GM23248 (cell line): ENCODE measurements around the gene PNLDC1. TPM values are rescaled to one million over a fixed set of nuclear protein-coding genes. Genes with fewer than 3 reads are reported as not detected.

Experiments used
- DNase-seq: peaks from one replicate; pipeline ENCODE4 v3.0.0-alpha.2; 2015
- H2AFZ ChIP-seq: fragments of 200-600 bp; sonication (generic); 2 replicates; pipeline ENCODE4 v1.6.1; 2016; ENCODE audit warnings: antibody characterized with exemption
- H3F3A ChIP-seq: fragments of 200-600 bp; sonication (generic); 2 replicates; pipeline ENCODE4 v1.6.1; 2016; ENCODE audit warnings: mild to moderate bottlenecking, antibody characterized with exemption, mixed run types; ENCODE audit not compliant: insufficient read depth
- H3K27ac ChIP-seq: fragments of 200-600 bp; sonication (generic); 2 replicates; pipeline ENCODE4 v1.5.1; 2016; ENCODE audit warnings: mild to moderate bottlenecking
- H3K27me3 ChIP-seq: fragments of 200-600 bp; sonication (generic); replicated peaks from 2 replicates; pipeline ENCODE4 v1.6.1; 2016; ENCODE audit warnings: mild to moderate bottlenecking; ENCODE audit not compliant: insufficient read depth
- H3K36me3 ChIP-seq: fragments of 200-600 bp; sonication (generic); 2 replicates; pipeline ENCODE4 v1.6.1; 2016; ENCODE audit warnings: low read depth, mild to moderate bottlenecking
- H3K4me1 ChIP-seq: fragments of 200-600 bp; sonication (generic); 2 replicates; pipeline ENCODE4 v1.6.1; 2016; ENCODE audit warnings: mild to moderate bottlenecking; ENCODE audit not compliant: insufficient read depth
- H3K4me2 ChIP-seq: fragments of 200-600 bp; sonication (generic); one replicate; pipeline ENCODE4 v1.6.1; 2016; ENCODE audit warnings: mild to moderate bottlenecking; ENCODE audit not compliant: unreplicated experiment
- H3K4me3 ChIP-seq: fragments of 200-600 bp; sonication (generic); 2 replicates; pipeline ENCODE4 v1.5.1; 2016; ENCODE audit warnings: mild to moderate bottlenecking
- H3K79me2 ChIP-seq: fragments of 200-600 bp; sonication (generic); 2 replicates; pipeline ENCODE4 v1.6.1; 2016; ENCODE audit warnings: mild to moderate bottlenecking; ENCODE audit not compliant: insufficient read depth
- H3K9ac ChIP-seq: fragments of 200-600 bp; sonication (generic); 2 replicates; pipeline ENCODE4 v1.6.1; 2016; ENCODE audit warnings: mild to moderate bottlenecking
- H3K9me2 ChIP-seq: fragments of 200-600 bp; sonication (generic); 2 replicates; pipeline ENCODE4 v1.6.1; 2016; ENCODE audit warnings: mixed run types, mild to moderate bottlenecking, moderate library complexity; ENCODE audit not compliant: insufficient read depth
- H3K9me3 ChIP-seq: fragments of 200-600 bp; sonication (generic); one replicate; pipeline ENCODE4 v1.6.1; 2017; ENCODE audit warnings: low read depth
- H4K20me1 ChIP-seq: fragments of 200-600 bp; sonication (generic); 2 replicates; pipeline ENCODE4 v1.6.0; 2016; ENCODE audit not compliant: insufficient read depth
- EZH2 ChIP-seq: fragments of 200-600 bp; sonication (generic); IDR thresholded peaks from 2 replicates; pipeline ENCODE4 v1.6.1; 2018; ENCODE audit warnings: antibody characterized with exemption, mild to moderate bottlenecking; ENCODE audit not compliant: insufficient read depth, poor library complexity, severe bottlenecking
- EZH2phosphoT487 ChIP-seq: fragments of 200-600 bp; sonication (generic); IDR thresholded peaks from 2 replicates; pipeline ENCODE4 v1.6.1; 2018; ENCODE audit warnings: antibody characterized with exemption, moderate library complexity, mild to moderate bottlenecking, low read depth; ENCODE audit not compliant: insufficient read depth
- WGBS, 2 experiments: methylation state at CpG; one replicate each; pipeline ENCODE4 v1.1.6; 2015 to 2017; ENCODE audit warnings: low lambda C conversion rate in 2 of 2, low coverage in 1 of 2; ENCODE audit errors: missing lambda C conversion rate in 2 of 2; 5-methylcytosine and 5-hydroxymethylcytosine counted together
- in situ Hi-C: fragments of 300-500 bp; cut with MboI; formaldehyde crosslinking; loops from 2 replicates; pipeline ENCODE4 v1.15.0; 2020
- polyA plus RNA-seq: library from polyadenylated mRNA; unstranded; fragments of >200 nt; fragmentation: Nextera tagmentation; extraction: Ambion mirVana; gene quantifications from 2 replicates; pipeline ENCODE4 v1.2.1, GENCODE V29; 2016
- total RNA-seq: library from RNA; depleted of rRNA; stranded (reverse); fragments of >200 nt; shearing (Covaris generic); gene quantifications from 2 replicates; pipeline ENCODE4 v1.2.3, GENCODE V29; 2014

Gene PNLDC1
- total and polyA plus RNA-seq, 2 experiments from 2014 or later: not detected

DNA sequence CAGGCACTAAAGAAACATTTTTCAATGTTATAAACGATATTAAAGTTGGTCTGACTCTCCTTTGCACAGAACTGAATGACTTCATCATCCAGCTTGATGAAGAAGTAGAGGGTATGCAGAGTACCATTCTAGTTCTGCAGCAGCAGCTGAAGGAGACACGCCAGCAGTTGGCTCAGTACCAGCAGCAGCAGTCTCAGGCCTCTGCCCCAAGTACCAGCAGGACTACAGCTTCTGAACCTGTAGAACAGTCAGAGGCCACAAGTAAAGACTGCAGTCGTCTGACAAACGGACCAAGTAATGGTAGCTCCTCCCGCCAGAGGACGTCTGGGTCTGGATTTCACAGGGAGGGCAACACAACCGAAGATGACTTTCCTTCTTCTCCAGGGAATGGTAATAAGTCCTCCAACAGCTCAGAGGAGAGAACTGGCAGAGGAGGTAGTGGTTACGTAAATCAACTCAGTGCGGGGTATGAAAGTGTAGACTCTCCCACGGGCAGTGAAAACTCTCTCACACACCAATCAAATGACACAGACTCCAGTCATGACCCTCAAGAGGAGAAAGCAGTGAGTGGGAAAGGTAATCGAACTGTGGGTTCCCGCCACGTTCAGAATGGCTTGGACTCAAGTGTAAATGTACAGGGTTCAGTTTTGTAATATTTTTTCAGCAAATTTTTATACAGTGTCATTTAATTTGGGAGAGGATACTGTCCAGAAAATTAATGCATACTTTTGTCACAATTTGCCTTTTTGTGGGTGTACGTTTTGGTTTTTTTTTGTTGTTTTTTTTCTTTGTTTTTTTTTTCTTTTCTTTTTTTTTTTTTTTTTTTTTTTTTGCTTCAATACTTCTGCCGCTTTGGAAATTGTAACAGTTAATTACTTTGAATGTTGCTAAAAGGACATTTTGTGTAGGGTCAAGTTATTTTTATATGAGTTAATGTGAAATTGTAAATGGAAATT lies 44.8 kb upstream of the PNLDC1 start:
- in situ Hi-C loops: no loop called here
- H3K36me3 ChIP-seq: peaks cover 62% of the 10 kb centered on the region
- H3K27ac ChIP-seq: peak overlapping the region; percentile 7; the same call in 1 of the 2 replicates

GRCh38 chr6:159756508-159756907 lies 43.6 kb upstream of the PNLDC1 start:
- Histone ChIP-seq H3K27ac (no peak overlapping the region), H3K79me2 (peaks cover 51% of the 10 kb centered on the region), H3K27me3 (no peaks in the 10 kb centered on the region), H4K20me1 (no peaks in the 10 kb centered on the region), H2AFZ (no peak overlapping the region), H3K36me3 (peaks cover 51% of the 10 kb centered on the region), H3K4me3 (no peak overlapping the region), H3K9ac (no peak overlapping the region), H3F3A (peaks cover 79% of the 10 kb centered on the region), H3K9me3 (no peaks in the 10 kb centered on the region), H3K4me2 (no peak overlapping the region), H3K4me1 (peaks cover 27% of the 10 kb centered on the region), H3K9me2 (no peaks in the 10 kb centered on the region)
- DNase-seq: no peak
- TF ChIP-seq EZH2: no peak
- TF ChIP-seq EZH2phosphoT487: no peak
- in situ Hi-C loops: no loop called here
- 82 to 85% methylated on average over 4 of the region's 4 CpGs for WGBS, 2 experiments

More for the DNA sequence above, 44.8 kb upstream of the PNLDC1 start:
- H3K9me3 ChIP-seq: no peaks in the 10 kb centered on the region
- no peak overlapping the region for H3K4me2 ChIP-seq
- no peak overlapping the region for H3K9ac ChIP-seq
- H3K27me3 ChIP-seq: no peaks in the 10 kb centered on the region
- H3K4me3 ChIP-seq: no peak overlapping the region
- peaks cover 63% of the 10 kb centered on the region for H3K79me2 ChIP-seq
- H2AFZ ChIP-seq: no peak overlapping the region
- DNase-seq: peak; percentile 20
- 73 to 74% methylated on average over 15 of the region's 15 CpGs for whole genome bisulfite sequencing, 2 experiments
- H3K9me2 ChIP-seq: no peaks in the 10 kb centered on the region
- H3K4me1 ChIP-seq: peaks cover 16% of the 10 kb centered on the region
- no peak for TF ChIP-seq EZH2
- no peak for TF ChIP-seq EZH2phosphoT487
- no peaks in the 10 kb centered on the region for H4K20me1 ChIP-seq
- peaks cover 72% of the 10 kb centered on the region for H3F3A ChIP-seq

GRCh38 chr6:159758031-159759001 lies 41.8 kb upstream of the PNLDC1 start:
- Histone ChIP-seq H3K9ac (no peak overlapping the region), H3K9me2 (no peaks in the 10 kb centered on the region), H3K4me2 (no peak overlapping the region), H3K36me3 (peaks cover 35% of the 10 kb centered on the region), H3K27me3 (no peaks in the 10 kb centered on the region), H4K20me1 (no peaks in the 10 kb centered on the region), H3K79me2 (peaks cover 33% of the 10 kb centered on the region), H3F3A (peaks cover 71% of the 10 kb centered on the region), H2AFZ (no peak overlapping the region), H3K27ac (peak overlapping the region; percentile 88), H3K9me3 (no peaks in the 10 kb centered on the region), H3K4me1 (peaks cover 34% of the 10 kb centered on the region), H3K4me3 (no peak overlapping the region)
- WGBS, 2 experiments: 84 to 87% methylated on average over 7 of the region's 7 CpGs
- no peak for TF ChIP-seq EZH2
- TF ChIP-seq EZH2phosphoT487: no peak
- peak; percentile 75 for DNase-seq
- in situ Hi-C loops: no loop called here

DNA sequence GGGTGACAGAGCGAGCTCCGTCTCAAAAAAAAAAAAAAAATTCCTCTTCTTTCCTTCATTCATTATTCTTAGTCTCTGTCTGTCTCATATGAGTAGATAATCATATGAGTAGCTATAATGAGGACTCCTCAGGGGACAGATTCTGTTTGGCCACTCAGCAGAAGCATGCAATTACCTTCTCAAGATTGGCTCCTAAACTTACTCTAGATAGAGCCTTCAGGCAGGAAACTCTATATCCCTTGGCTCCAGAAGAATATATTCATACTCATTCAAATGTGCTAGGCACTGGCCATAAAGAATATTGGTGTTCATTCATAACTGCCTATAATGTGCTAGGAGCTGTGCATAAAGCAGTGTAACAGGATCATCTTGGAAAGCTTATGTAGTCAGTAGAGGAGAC lies 40.4 kb upstream of the PNLDC1 start:
- Histone ChIP-seq H3K27me3 (no peaks in the 10 kb centered on the region), H3K9ac (no peak overlapping the region), H3K27ac (peak overlapping the region; percentile 88), H3K4me2 (no peak overlapping the region), H3K4me3 (no peak overlapping the region), H3K36me3 (peaks cover 29% of the 10 kb centered on the region), H3K9me2 (no peaks in the 10 kb centered on the region), H3K9me3 (no peaks in the 10 kb centered on the region), H3K79me2 (peaks cover 19% of the 10 kb centered on the region), H3F3A (peaks cover 61% of the 10 kb centered on the region), H4K20me1 (no peaks in the 10 kb centered on the region), H3K4me1 (peaks cover 34% of the 10 kb centered on the region), H2AFZ (no peak overlapping the region)
- peak; percentile 5 for DNase-seq
- TF ChIP-seq EZH2 (no peak), EZH2phosphoT487 (no peak)
- WGBS, 2 experiments: 73 to 80% methylated on average over 2 of the region's 2 CpGs
- in situ Hi-C loops: no loop called here
